A549 (cell line): ENCODE results near the gene MRPS31.

Experiments used
- CTCF ChIP-seq: fragments of >200 bp; sonication (Bioruptor Twin); formaldehyde crosslinking; IDR thresholded peaks from 3 replicates; pipeline ENCODE4 v1.5.1; 2016
- MAX ChIP-seq: IDR thresholded peaks from 2 replicates; pipeline ENCODE4 v1.6.1; 2012
- NFE2L2 ChIP-seq: fragments of 150-350 bp; conservative IDR thresholded peaks from 2 replicates; pipeline ENCODE4 v1.6.1; 2014; ENCODE audit warnings: low read length
- PBX3 ChIP-seq: IDR thresholded peaks from 2 replicates; pipeline ENCODE4 v1.6.1; 2012
- RAD21 ChIP-seq, 2 experiments: fragments of >200 bp in 1 of 2; sonication (Bioruptor Twin) in 1 of 2; formaldehyde crosslinking in 1 of 2; IDR thresholded peaks in 1 of 2; conservative IDR thresholded peaks in 1 of 2; 2 replicates in 1 of 2; 3 replicates in 1 of 2; pipeline ENCODE4 v1.6.1; 2012 to 2018; ENCODE audit warnings: inconsistent platforms in 1 of 2
- TF ChIP-seq, protein P1 (sequence below): IDR thresholded peaks from 2 replicates; pipeline ENCODE4 v1.6.1; 2012; ENCODE audit warnings: low read depth, borderline replicate concordance

DNA sequence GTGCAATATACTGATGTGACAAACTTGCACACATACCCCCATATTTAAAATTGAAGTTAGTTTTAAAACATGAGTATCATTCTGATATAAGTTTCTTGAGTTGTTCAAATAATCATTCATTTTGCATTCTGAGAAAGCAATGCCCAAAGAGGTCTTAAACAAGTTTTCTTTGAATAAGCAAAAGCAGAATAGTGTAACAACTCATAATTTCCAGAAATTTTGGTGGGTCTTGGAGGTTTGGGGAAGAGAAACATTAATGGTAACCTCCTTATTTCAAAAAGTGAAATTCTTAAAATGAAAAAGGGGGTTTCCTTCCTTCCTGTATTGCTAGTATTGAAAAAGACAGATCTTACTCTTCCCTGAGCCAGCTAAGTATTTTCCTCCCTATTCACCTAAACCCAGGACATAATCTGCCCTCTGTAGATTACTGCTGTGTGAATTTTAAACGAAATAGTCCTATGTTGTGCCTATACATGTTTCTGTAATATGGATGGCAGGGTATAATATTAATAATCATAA, 48.9 kb upstream of the MRPS31 start:
- TF ChIP-seq PBX3 (no peak), CTCF (no peak), MAX (no peak), RAD21 (conservative IDR thresholded peaks at IDR 0.05 in 1 of 2, IDR thresholded peaks at IDR 0.05 in 1 of 2) (no peak), NFE2L2 (no peak)
- TF ChIP-seq, protein P1, sequence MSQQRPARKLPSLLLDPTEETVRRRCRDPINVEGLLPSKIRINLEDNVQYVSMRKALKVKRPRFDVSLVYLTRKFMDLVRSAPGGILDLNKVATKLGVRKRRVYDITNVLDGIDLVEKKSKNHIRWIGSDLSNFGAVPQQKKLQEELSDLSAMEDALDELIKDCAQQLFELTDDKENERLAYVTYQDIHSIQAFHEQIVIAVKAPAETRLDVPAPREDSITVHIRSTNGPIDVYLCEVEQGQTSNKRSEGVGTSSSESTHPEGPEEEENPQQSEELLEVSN = no peak
